Measurements from ENCODE around the gene GPRC5D.

GPRC5D gene

GRCh38 chr12:12986775-12987331 is 34.9 kb upstream of the GPRC5D start:
- no peaks in the 10 kb centered on the region for H3K27me3 ChIP-seq (ENCODE audit: insufficient read depth, low read length)
- H3K4me2 ChIP-seq (ENCODE audit: low read length): no peak overlapping the region
- H4K20me1 ChIP-seq (ENCODE audit: insufficient read depth, low read length): no peaks in the 10 kb centered on the region
- no peaks in the 10 kb centered on the region for H3K9me2 ChIP-seq (ENCODE audit: low read depth, low read length)
- H3F3A ChIP-seq (ENCODE audit: insufficient read depth, low read length): no peaks in the 10 kb centered on the region
- H3K9me3 ChIP-seq (ENCODE audit: low read length): no peaks in the 10 kb centered on the region
- no peak overlapping the region for H3K9ac ChIP-seq (ENCODE audit: low read length)
- H3K4me3 ChIP-seq (ENCODE audit: low read depth, low read length, poor library complexity, severe bottlenecking): no peak overlapping the region
- no peak overlapping the region for H2AFZ ChIP-seq (ENCODE audit: low read length)
- H3K4me1 ChIP-seq (ENCODE audit: insufficient read depth, low read length, severe bottlenecking): no peaks in the 10 kb centered on the region
- no peak overlapping the region for H3K27ac ChIP-seq (ENCODE audit: low read depth, low read length, poor library complexity, severe bottlenecking)
- TF ChIP-seq EZH2 (IDR thresholded peaks at IDR 0.05; ENCODE audit: borderline replicate concordance, low read length) (no peak), CTCF (IDR thresholded peaks at IDR 0.05; ENCODE audit: low read length) (no peak)
- H3K36me3 ChIP-seq (ENCODE audit: insufficient read depth, low read length): no peaks in the 10 kb centered on the region
- no peaks in the 10 kb centered on the region for H3K79me2 ChIP-seq (ENCODE audit: insufficient read depth, low read length)

- no peak overlapping the region for H3K4me3 ChIP-seq (ENCODE audit: low read depth, low read length, poor library complexity, severe bottlenecking)
- H3F3A ChIP-seq (ENCODE audit: insufficient read depth, low read length): no peaks in the 10 kb centered on the region
- H3K9ac ChIP-seq (ENCODE audit: low read length): no peak overlapping the region
- no peaks in the 10 kb centered on the region for H3K4me1 ChIP-seq (ENCODE audit: insufficient read depth, low read length, severe bottlenecking)
- no peaks in the 10 kb centered on the region for H3K9me3 ChIP-seq (ENCODE audit: low read length)
- H2AFZ ChIP-seq (ENCODE audit: low read length): no peak overlapping the region
- no peak for TF ChIP-seq EZH2 (IDR thresholded peaks at IDR 0.05; ENCODE audit: borderline replicate concordance, low read length)
- TF ChIP-seq CTCF (IDR thresholded peaks at IDR 0.05; ENCODE audit: low read length): peak; percentile 58
- no peaks in the 10 kb centered on the region for H3K36me3 ChIP-seq (ENCODE audit: insufficient read depth, low read length)
- no peaks in the 10 kb centered on the region for H3K27me3 ChIP-seq (ENCODE audit: insufficient read depth, low read length)
- H3K4me2 ChIP-seq (ENCODE audit: low read length): no peak overlapping the region
- H4K20me1 ChIP-seq (ENCODE audit: insufficient read depth, low read length): no peaks in the 10 kb centered on the region
- H3K79me2 ChIP-seq (ENCODE audit: insufficient read depth, low read length): no peaks in the 10 kb centered on the region
- no peak overlapping the region for H3K27ac ChIP-seq (ENCODE audit: low read depth, low read length, poor library complexity, severe bottlenecking)
- H3K9me2 ChIP-seq (ENCODE audit: low read depth, low read length): no peaks in the 10 kb centered on the region
Observed at GRCh38 chr12:12985817-12986408, 33.9 kb upstream of the GPRC5D start.

GRCh38 chr12:12984149-12984548 is 32.2 kb upstream of the GPRC5D start:
- no peaks in the 10 kb centered on the region for H3K79me2 ChIP-seq (ENCODE audit: insufficient read depth, low read length)
- H3K27me3 ChIP-seq (ENCODE audit: insufficient read depth, low read length): no peaks in the 10 kb centered on the region
- no peaks in the 10 kb centered on the region for H4K20me1 ChIP-seq (ENCODE audit: insufficient read depth, low read length)
- H3K4me2 ChIP-seq (ENCODE audit: low read length): no peak overlapping the region
- H3K9ac ChIP-seq (ENCODE audit: low read length): no peak overlapping the region
- H3F3A ChIP-seq (ENCODE audit: insufficient read depth, low read length): no peaks in the 10 kb centered on the region
- H3K36me3 ChIP-seq (ENCODE audit: insufficient read depth, low read length): no peaks in the 10 kb centered on the region
- no peak overlapping the region for H2AFZ ChIP-seq (ENCODE audit: low read length)
- H3K9me2 ChIP-seq (ENCODE audit: low read depth, low read length): no peaks in the 10 kb centered on the region
- no peaks in the 10 kb centered on the region for H3K9me3 ChIP-seq (ENCODE audit: low read length)
- H3K4me3 ChIP-seq (ENCODE audit: low read depth, low read length, poor library complexity, severe bottlenecking): no peak overlapping the region
- no peak for TF ChIP-seq EZH2 (IDR thresholded peaks at IDR 0.05; ENCODE audit: borderline replicate concordance, low read length)
- no peak for TF ChIP-seq CTCF (IDR thresholded peaks at IDR 0.05; ENCODE audit: low read length)
- no peak overlapping the region for H3K27ac ChIP-seq (ENCODE audit: low read depth, low read length, poor library complexity, severe bottlenecking)
- no peaks in the 10 kb centered on the region for H3K4me1 ChIP-seq (ENCODE audit: insufficient read depth, low read length, severe bottlenecking)
